Liver (tissue), 9 donors: ENCODE measurements around the gene KDM5B. TPM values are rescaled to one million over a fixed set of nuclear protein-coding genes. Genes with fewer than 3 reads are reported as not detected.

Source experiments
- DNase-seq: peaks from one replicate; pipeline ENCODE4 v3.0.0-alpha.2; 2017; ENCODE audit warnings: low spot score
- H3K27ac ChIP-seq, 2 donors: one replicate each; pipeline ENCODE4 v1.7.0; 2013; ENCODE audit warnings: inconsistent platforms in 2 of 2, low read length in 2 of 2, control low read depth in 1 of 2, low read depth in 1 of 2, mild to moderate bottlenecking in 1 of 2
- H3K27me3 ChIP-seq, 4 donors: one replicate each; pipeline versions ENCODE4 v1.6.1 to v1.7.0; 2013; ENCODE audit warnings: low read length in 3 of 4, inconsistent platforms in 1 of 4, mild to moderate bottlenecking in 1 of 4, moderate library complexity in 1 of 4; ENCODE audit not compliant: control insufficient read depth in 4 of 4, insufficient read depth in 4 of 4
- H3K36me3 ChIP-seq, 4 donors: one replicate each; pipeline versions ENCODE4 v1.6.1 to v1.7.0; 2013; ENCODE audit warnings: low read length in 3 of 4, mild to moderate bottlenecking in 3 of 4, low read depth in 1 of 4, moderate library complexity in 1 of 4; ENCODE audit not compliant: control insufficient read depth in 4 of 4, insufficient read depth in 3 of 4
- H3K4me1 ChIP-seq, 4 donors: one replicate each; pipeline versions ENCODE4 v1.6.1 to v1.7.0; 2013; ENCODE audit warnings: low read length in 3 of 4, mild to moderate bottlenecking in 3 of 4, moderate library complexity in 1 of 4; ENCODE audit not compliant: control insufficient read depth in 4 of 4, insufficient read depth in 4 of 4
- H3K4me3 ChIP-seq, 3 donors: one replicate each; pipeline versions ENCODE4 v1.6.1 to v1.7.0; 2013; ENCODE audit warnings: low read length in 3 of 3, control low read depth in 1 of 3, low read depth in 1 of 3, mild to moderate bottlenecking in 1 of 3
- H3K9ac ChIP-seq, 2 donors: one replicate each; pipeline ENCODE4 v1.7.0; 2013; ENCODE audit warnings: low read length in 2 of 2, mild to moderate bottlenecking in 2 of 2, moderate library complexity in 2 of 2, control low read depth in 1 of 2, low read depth in 1 of 2
- H3K9me3 ChIP-seq, 4 donors: one replicate each; pipeline versions ENCODE4 v1.6.1 to v1.7.0; 2013; ENCODE audit warnings: low read length in 3 of 4; ENCODE audit not compliant: control insufficient read depth in 4 of 4
- EGR1 ChIP-seq, 2 donors: IDR thresholded peaks; 2 replicates each; pipeline ENCODE4 v1.6.1; 2016 to 2018; ENCODE audit warnings: antibody characterized with exemption in 2 of 2, low read depth in 2 of 2
- GABPA ChIP-seq, 2 donors: IDR thresholded peaks in 1 of 2; conservative IDR thresholded peaks in 1 of 2; 2 replicates each; pipeline ENCODE4 v1.6.1; 2016; ENCODE audit warnings: antibody characterized with exemption in 2 of 2, mild to moderate bottlenecking in 1 of 2, moderate library complexity in 1 of 2
- HNF4A ChIP-seq, 2 donors: conservative IDR thresholded peaks; 2 replicates each; pipeline ENCODE4 v1.6.1; 2016; ENCODE audit warnings: antibody characterized with exemption in 2 of 2, mild to moderate bottlenecking in 2 of 2
- HNF4G ChIP-seq: IDR thresholded peaks from 2 replicates; pipeline ENCODE4 v1.6.1; 2016; ENCODE audit warnings: antibody characterized with exemption
- JUND ChIP-seq, 2 donors: IDR thresholded peaks; 2 replicates each; pipeline ENCODE4 v1.6.1; 2016; ENCODE audit warnings: antibody characterized with exemption in 2 of 2
- MAX ChIP-seq: IDR thresholded peaks from 2 replicates; pipeline ENCODE4 v1.6.1; 2016; ENCODE audit warnings: antibody characterized with exemption
- NR2F2 ChIP-seq: IDR thresholded peaks from 2 replicates; pipeline ENCODE4 v1.6.1; 2016; ENCODE audit warnings: antibody characterized with exemption
- REST ChIP-seq: IDR thresholded peaks from 2 replicates; pipeline ENCODE4 v1.6.1; 2016; ENCODE audit warnings: antibody characterized with exemption, mild to moderate bottlenecking
- RXRA ChIP-seq, 2 donors: IDR thresholded peaks; 2 replicates each; pipeline ENCODE4 v1.6.1; 2017 to 2018; ENCODE audit warnings: antibody characterized with exemption in 2 of 2, mild to moderate bottlenecking in 1 of 2
- TAF1 ChIP-seq: conservative IDR thresholded peaks from 2 replicates; pipeline ENCODE4 v1.6.1; 2016; ENCODE audit warnings: antibody characterized with exemption, mild to moderate bottlenecking
- YY1 ChIP-seq: IDR thresholded peaks from 2 replicates; pipeline ENCODE4 v1.6.1; 2016; ENCODE audit warnings: antibody characterized with exemption, mild to moderate bottlenecking
- WGBS: extraction: QIAGEN DNeasy Blood & Tissue Kit; methylation state at CpG from one replicate; pipeline ENCODE4 v1.1.7; 2013; 5-methylcytosine and 5-hydroxymethylcytosine counted together
- polyA plus RNA-seq, 2 donors: library from polyadenylated mRNA; stranded (reverse) in 1 of 2; unstranded in 1 of 2; fragments of 200-250 nt in 1 of 2; fragments of >200 nt in 1 of 2; fragmentation: Nextera tagmentation in 1 of 2; extraction: Ambion mirVana in 1 of 2; gene quantifications; one replicate each; pipeline versions ENCODE4 v1.2.1 to v1.2.3, GENCODE V29; 2013 to 2015
- total RNA-seq, 2 donors: library from RNA; depleted of rRNA; stranded (reverse); fragments of >200 nt; gene quantifications; one replicate each; pipeline ENCODE4 v1.2.3, GENCODE V29; 2014
- TF ChIP-seq, protein P1 (sequence below): IDR thresholded peaks from 2 replicates; pipeline ENCODE4 v1.6.1; 2016; ENCODE audit warnings: antibody characterized with exemption
- TF ChIP-seq, protein P2 (sequence below): fragments of 150-350 bp; IDR thresholded peaks from 2 replicates; pipeline ENCODE4 v1.5.1; 2017; ENCODE audit warnings: improper control_type of control experiment, low read depth, low read length; ENCODE audit not compliant: missing input control
- TF ChIP-seq, protein P3 (sequence below): IDR thresholded peaks from 2 replicates; pipeline ENCODE4 v1.6.1; 2016; ENCODE audit warnings: antibody characterized with exemption
- donor health status: healthy.
- donor health status: healthy.
- donor health status: healthy.
- donor health status: healthy.
- donor health status: healthy.

The KDM5B gene
- total and polyA plus RNA-seq, 4 donors = 3.4 to 33.7 (median 14.8) TPM

DNA sequence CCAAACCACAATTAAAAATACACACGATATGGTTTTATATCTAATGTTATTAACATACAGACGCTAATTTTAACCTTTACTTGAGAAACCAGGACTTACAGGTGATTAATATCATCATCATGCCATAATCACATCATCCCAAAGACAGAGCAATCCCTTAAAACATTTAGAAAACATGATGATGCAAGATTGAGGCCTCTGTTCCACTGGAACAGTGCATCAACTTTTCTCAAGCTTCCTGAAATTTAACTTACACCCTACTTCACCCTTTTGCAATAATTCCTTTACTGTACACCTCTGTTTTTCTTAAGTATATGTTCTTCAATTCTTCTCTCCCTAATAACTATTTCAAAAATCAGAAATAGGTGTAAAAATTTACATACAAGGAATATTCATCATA lies 38.1 kb downstream of the KDM5B start:
- H3K36me3 ChIP-seq = peaks cover 10 to 33% (median 25%) of the 10 kb centered on the region in 4 donors
- no peak overlapping the region for H3K27ac ChIP-seq
- TF ChIP-seq, protein P1, sequence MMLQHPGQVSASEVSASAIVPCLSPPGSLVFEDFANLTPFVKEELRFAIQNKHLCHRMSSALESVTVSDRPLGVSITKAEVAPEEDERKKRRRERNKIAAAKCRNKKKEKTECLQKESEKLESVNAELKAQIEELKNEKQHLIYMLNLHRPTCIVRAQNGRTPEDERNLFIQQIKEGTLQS = no peak
- TF ChIP-seq JUND (IDR thresholded peaks at IDR 0.05) (no peak), MAX (no peak), REST (no peak), NR2F2 (no peak), GABPA (IDR thresholded peaks at IDR 0.05 in 1 of 2, conservative IDR thresholded peaks at IDR 0.05 in 1 of 2) (no peak), EGR1 (IDR thresholded peaks at IDR 0.05; ENCODE audit: low read depth in 2 of 2) (no peak), TAF1 (no peak), HNF4G (no peak), YY1 (no peak)
- TF ChIP-seq, protein P2, sequence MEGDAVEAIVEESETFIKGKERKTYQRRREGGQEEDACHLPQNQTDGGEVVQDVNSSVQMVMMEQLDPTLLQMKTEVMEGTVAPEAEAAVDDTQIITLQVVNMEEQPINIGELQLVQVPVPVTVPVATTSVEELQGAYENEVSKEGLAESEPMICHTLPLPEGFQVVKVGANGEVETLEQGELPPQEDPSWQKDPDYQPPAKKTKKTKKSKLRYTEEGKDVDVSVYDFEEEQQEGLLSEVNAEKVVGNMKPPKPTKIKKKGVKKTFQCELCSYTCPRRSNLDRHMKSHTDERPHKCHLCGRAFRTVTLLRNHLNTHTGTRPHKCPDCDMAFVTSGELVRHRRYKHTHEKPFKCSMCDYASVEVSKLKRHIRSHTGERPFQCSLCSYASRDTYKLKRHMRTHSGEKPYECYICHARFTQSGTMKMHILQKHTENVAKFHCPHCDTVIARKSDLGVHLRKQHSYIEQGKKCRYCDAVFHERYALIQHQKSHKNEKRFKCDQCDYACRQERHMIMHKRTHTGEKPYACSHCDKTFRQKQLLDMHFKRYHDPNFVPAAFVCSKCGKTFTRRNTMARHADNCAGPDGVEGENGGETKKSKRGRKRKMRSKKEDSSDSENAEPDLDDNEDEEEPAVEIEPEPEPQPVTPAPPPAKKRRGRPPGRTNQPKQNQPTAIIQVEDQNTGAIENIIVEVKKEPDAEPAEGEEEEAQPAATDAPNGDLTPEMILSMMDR = no peak
- TF ChIP-seq, protein P3, sequence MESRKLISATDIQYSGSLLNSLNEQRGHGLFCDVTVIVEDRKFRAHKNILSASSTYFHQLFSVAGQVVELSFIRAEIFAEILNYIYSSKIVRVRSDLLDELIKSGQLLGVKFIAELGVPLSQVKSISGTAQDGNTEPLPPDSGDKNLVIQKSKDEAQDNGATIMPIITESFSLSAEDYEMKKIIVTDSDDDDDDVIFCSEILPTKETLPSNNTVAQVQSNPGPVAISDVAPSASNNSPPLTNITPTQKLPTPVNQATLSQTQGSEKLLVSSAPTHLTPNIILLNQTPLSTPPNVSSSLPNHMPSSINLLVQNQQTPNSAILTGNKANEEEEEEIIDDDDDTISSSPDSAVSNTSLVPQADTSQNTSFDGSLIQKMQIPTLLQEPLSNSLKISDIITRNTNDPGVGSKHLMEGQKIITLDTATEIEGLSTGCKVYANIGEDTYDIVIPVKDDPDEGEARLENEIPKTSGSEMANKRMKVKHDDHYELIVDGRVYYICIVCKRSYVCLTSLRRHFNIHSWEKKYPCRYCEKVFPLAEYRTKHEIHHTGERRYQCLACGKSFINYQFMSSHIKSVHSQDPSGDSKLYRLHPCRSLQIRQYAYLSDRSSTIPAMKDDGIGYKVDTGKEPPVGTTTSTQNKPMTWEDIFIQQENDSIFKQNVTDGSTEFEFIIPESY = no peak

DNA sequence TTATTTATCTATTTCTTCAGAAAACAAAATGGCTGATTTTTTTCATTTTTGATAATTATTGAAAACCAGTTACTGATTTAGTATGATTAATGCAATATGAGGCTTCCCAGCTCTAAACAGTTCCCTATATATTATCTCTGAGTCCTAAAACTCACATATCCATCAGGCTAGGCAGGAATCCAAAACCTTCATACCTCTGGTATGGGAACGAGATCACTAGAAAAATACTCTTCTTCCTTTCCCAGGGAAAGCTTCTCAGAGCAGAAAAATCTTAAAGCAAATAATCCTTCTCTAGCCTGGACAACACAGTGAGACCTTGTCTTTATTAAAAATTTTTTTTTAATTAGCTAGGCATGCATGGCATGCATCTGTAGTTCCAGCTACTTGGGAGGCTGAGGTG lies 42.5 kb downstream of the KDM5B start:
- 99% methylated on average over 1 of the region's 1 CpG for WGBS
- Histone ChIP-seq H3K4me3 (no peak overlapping the region), H3K4me1 (no peaks in the 10 kb centered on the region), H3K9me3 (no peaks in the 10 kb centered on the region), H3K36me3 (peaks cover 2 to 31% (median 21%) of the 10 kb centered on the region in 4 donors), H3K27me3 (no peaks in the 10 kb centered on the region), H3K9ac (no peak overlapping the region), H3K27ac (no peak overlapping the region)
- TF ChIP-seq, protein P2 = no peak
- TF ChIP-seq REST (no peak), RXRA (IDR thresholded peaks at IDR 0.05) (no peak), HNF4A (conservative IDR thresholded peaks at IDR 0.05) (no peak), NR2F2 (no peak), GABPA (IDR thresholded peaks at IDR 0.05 in 1 of 2, conservative IDR thresholded peaks at IDR 0.05 in 1 of 2) (no peak)
- no peak for DNase-seq

More for the DNA sequence above, 38.1 kb downstream of the KDM5B start:
- Histone ChIP-seq H3K4me3 (no peak overlapping the region), H3K9ac (no peak overlapping the region), H3K9me3 (no peaks in the 10 kb centered on the region), H3K4me1 (no peaks in the 10 kb centered on the region), H3K27me3 (no peaks in the 10 kb centered on the region)
- DNase-seq = no peak
- WGBS = 95% methylated on average over 2 of the region's 2 CpGs
